Ureter (tissue), 1 donor: ENCODE results near the gene LDLRAD4. TPM values are rescaled to one million over a fixed set of nuclear protein-coding genes. Genes with fewer than 3 reads are reported as not detected.
"Not testable (repeated sequence)": the region's sequence is repeated elsewhere in the genome, so short reads cannot be mapped to it uniquely, and the experiment has no call there.

Experiments
- DNase-seq: peaks from one replicate; pipeline ENCODE4 v3.0.0-alpha.2; 2020; ENCODE audit warnings: low spot score
- total RNA-seq: library from RNA; stranded (reverse); gene quantifications from one replicate; pipeline ENCODE4 v1.2.4, GENCODE V29; 2023
- donor health status: DM: yes; HTN: yes; CAD: no.

LDLRAD4 gene
- total RNA-seq, 1 donor from 2014 or later: 39.7 TPM

- DNase-seq: no peak
Measured at GRCh38 chr18:13661051-13661778, 442.7 kb downstream of the LDLRAD4 start.

GRCh38 chr18:13661779-13662256, 443.3 kb downstream of the LDLRAD4 start:
- no peak for DNase-seq

- DNase-seq: no peak
Measured at GRCh38 chr18:13672657-13673056, 454.1 kb downstream of the LDLRAD4 start.

- DNase-seq: no peak
Measured at GRCh38 chr18:13676471-13676870, 457.9 kb downstream of the LDLRAD4 start.

- not testable (repeated sequence) for DNase-seq
Measured at GRCh38 chr18:13677350-13677749, 458.8 kb downstream of the LDLRAD4 start.

- no peak for DNase-seq
Measured at GRCh38 chr18:13680612-13681011, 462.1 kb downstream of the LDLRAD4 start.

GRCh38 chr18:13681701-13682100, 463.1 kb downstream of the LDLRAD4 start:
- no peak for DNase-seq

GRCh38 chr18:13684546-13684945, 466.0 kb downstream of the LDLRAD4 start:
- no peak for DNase-seq

GRCh38 chr18:13688191-13689136, 469.9 kb downstream of the LDLRAD4 start:
- DNase-seq: no peak

- DNase-seq: not testable (repeated sequence)
Measured at GRCh38 chr18:13690060-13690459, 471.5 kb downstream of the LDLRAD4 start.

GRCh38 chr18:13695337-13695736, 476.8 kb downstream of the LDLRAD4 start:
- not testable (repeated sequence) for DNase-seq

- no peak for DNase-seq
Measured at GRCh38 chr18:13696961-13697360, 478.4 kb downstream of the LDLRAD4 start.

GRCh38 chr18:13700153-13700552, 481.6 kb downstream of the LDLRAD4 start:
- no peak for DNase-seq

Other genes starting within 250 kb of the LDLRAD4 start
- 38.8 TPM for gene CEP192, start 227.4 kb upstream of the LDLRAD4 start, total RNA-seq